ENCODE data around the gene TBC1D17. TPM values are rescaled to one million over a fixed set of nuclear protein-coding genes. Genes with fewer than 3 reads are reported as not detected.

The TBC1D17 gene
- total RNA-seq, 1 experiment from 2014 or later = 6.8 TPM

Other genes starting within 250 kb of the TBC1D17 start
- gene RRAS, start 237.6 kb upstream of the TBC1D17 start, total RNA-seq (2014; rRNA removed; shearing (Covaris generic)) = 21.5 and 22.7 TPM in 2 replicates
- 13.9 and 17.5 TPM in 2 replicates for gene SCAF1, start 235.5 kb upstream of the TBC1D17 start, total RNA-seq (2014; rRNA removed; shearing (Covaris generic))
- gene IRF3, start 211.8 kb upstream of the TBC1D17 start, total RNA-seq (2014; rRNA removed; shearing (Covaris generic)) = 123 and 133 TPM in 2 replicates
- gene BCL2L12, start 211.8 kb upstream of the TBC1D17 start, total RNA-seq (2014; rRNA removed; shearing (Covaris generic)) = 9.0 and 14.8 TPM in 2 replicates
- gene PRMT1, start 200.4 kb upstream of the TBC1D17 start, total RNA-seq (2014; rRNA removed; shearing (Covaris generic)) = 629 and 716 TPM in 2 replicates
- 0.08 and 1.4 TPM in 2 replicates for gene ADM5, start 188.1 kb upstream of the TBC1D17 start, total RNA-seq (2014; rRNA removed; shearing (Covaris generic))
- gene CPT1C, start 186.6 kb upstream of the TBC1D17 start, total RNA-seq (2014; rRNA removed; shearing (Covaris generic)) = 1.6 and 2.6 TPM in 2 replicates
- gene TSKS, start 114.4 kb upstream of the TBC1D17 start, total RNA-seq (2014; rRNA removed; shearing (Covaris generic)) = not detected in 2 replicates
- 55.5 and 61.1 TPM in 2 replicates for gene AP2A1, start 110.7 kb upstream of the TBC1D17 start, total RNA-seq (2014; rRNA removed; shearing (Covaris generic))
- 26.2 and 31.7 TPM in 2 replicates for gene FUZ, start 64.4 kb upstream of the TBC1D17 start, total RNA-seq (2014; rRNA removed; shearing (Covaris generic))
- gene MED25, start 59.4 kb upstream of the TBC1D17 start, total RNA-seq (2014; rRNA removed; shearing (Covaris generic)) = 16.1 TPM in 2 replicates
- gene PTOV1, start 26.5 kb upstream of the TBC1D17 start, total RNA-seq (2014; rRNA removed; shearing (Covaris generic)) = 99.9 and 101 TPM in 2 replicates
- 20.5 and 22.7 TPM in 2 replicates for gene PNKP, start 10.1 kb upstream of the TBC1D17 start, total RNA-seq (2014; rRNA removed; shearing (Covaris generic))
- 12.8 and 13.4 TPM in 2 replicates for gene AKT1S1, start 347 bp upstream of the TBC1D17 start, total RNA-seq (2014; rRNA removed; shearing (Covaris generic))
- gene IL4I1, start 19.2 kb downstream of the TBC1D17 start, total RNA-seq (2014; rRNA removed; shearing (Covaris generic)) = 0.15 TPM in 1 of 2 replicates, not detected in the other
- 16.0 and 19.0 TPM in 2 replicates for gene ATF5, start 51.5 kb downstream of the TBC1D17 start, total RNA-seq (2014; rRNA removed; shearing (Covaris generic))
- 52.1 and 62.4 TPM in 2 replicates for gene NUP62, start 51.8 kb downstream of the TBC1D17 start, total RNA-seq (2014; rRNA removed; shearing (Covaris generic))
- gene SIGLEC11, start 83.5 kb downstream of the TBC1D17 start, total RNA-seq (2014; rRNA removed; shearing (Covaris generic)) = not detected in 2 replicates
- 32.5 and 35.6 TPM in 2 replicates for gene VRK3, start 147.7 kb downstream of the TBC1D17 start, total RNA-seq (2014; rRNA removed; shearing (Covaris generic))
- gene ZNF473, start 148.3 kb downstream of the TBC1D17 start, total RNA-seq (2014; rRNA removed; shearing (Covaris generic)) = 15.8 and 17.4 TPM in 2 replicates